Keratinocyte (primary cell): Measurements from ENCODE around the gene VEZT. TPM values are rescaled to one million over a fixed set of nuclear protein-coding genes. Genes with fewer than 3 reads are reported as not detected.
"Not testable (repeated sequence)": the region's sequence is repeated elsewhere in the genome, so short reads cannot be mapped to it uniquely, and the experiment has no call there.

Source experiments
- DNase-seq: peaks from one replicate; pipeline ENCODE4 v3.0.0-alpha.2; 2011; ENCODE audit warnings: low read depth, missing footprints, low spot score
- FAIRE-seq: peaks from 2 replicates; lab custom pipeline; 2011; peaks lifted over from hg19 to GRCh38; lab: Jason Lieb, UNC
- H2AFZ ChIP-seq: 2 replicates; pipeline ENCODE4 v1.6.0; 2012; ENCODE audit warnings: low read length, control low read depth, inconsistent platforms; ENCODE audit not compliant: control insufficient read depth
- H3K27ac ChIP-seq: 2 replicates; pipeline ENCODE4 v1.5.1; 2011; ENCODE audit warnings: low read length; ENCODE audit not compliant: control insufficient read depth, insufficient read depth
- H3K27me3 ChIP-seq: 3 replicates; pipeline ENCODE4 v1.6.0; 2011; ENCODE audit warnings: low read length; ENCODE audit not compliant: control insufficient read depth, insufficient read depth; ENCODE audit errors: extremely low read depth
- H3K36me3 ChIP-seq, 2 experiments: 2 replicates in 1 of 2; 3 replicates in 1 of 2; pipeline ENCODE4 v1.5.1; 2011; ENCODE audit warnings: low read length in 2 of 2, mild to moderate bottlenecking in 1 of 2; ENCODE audit not compliant: control insufficient read depth in 2 of 2, insufficient read depth in 2 of 2; ENCODE audit errors: extremely low read depth in 1 of 2
- H3K4me1 ChIP-seq: 3 replicates; pipeline ENCODE4 v1.5.1; 2011; ENCODE audit warnings: low read length; ENCODE audit not compliant: control insufficient read depth, insufficient read depth; ENCODE audit errors: extremely low read depth
- H3K4me2 ChIP-seq: 3 replicates; pipeline ENCODE4 v1.6.0; 2011; ENCODE audit warnings: low read depth, low read length; ENCODE audit not compliant: control insufficient read depth, insufficient read depth; ENCODE audit errors: extremely low read depth
- H3K4me3 ChIP-seq, 3 experiments: fragments of 200-600 bp in 1 of 3; sonication (generic) in 1 of 3; 2 replicates in 2 of 3; 3 replicates in 1 of 3; pipeline ENCODE4 v1.5.1; 2011 to 2016; ENCODE audit warnings: low read length in 3 of 3, mild to moderate bottlenecking in 3 of 3, control low read depth in 2 of 3, inconsistent platforms in 1 of 3, low read depth in 1 of 3, mixed read lengths in 1 of 3, mixed run types in 1 of 3, moderate library complexity in 1 of 3; ENCODE audit not compliant: control insufficient read depth in 2 of 3, insufficient read depth in 2 of 3; ENCODE audit errors: extremely low read depth in 1 of 3
- H3K79me2 ChIP-seq: 2 replicates; pipeline ENCODE4 v1.6.0; 2012; ENCODE audit warnings: low read length; ENCODE audit not compliant: control insufficient read depth, insufficient read depth
- H3K9ac ChIP-seq: 3 replicates; pipeline ENCODE4 v1.6.0; 2011; ENCODE audit warnings: low read length; ENCODE audit not compliant: control insufficient read depth, insufficient read depth; ENCODE audit errors: extremely low read depth
- H3K9me1 ChIP-seq: 3 replicates; pipeline ENCODE4 v1.6.0; 2011; ENCODE audit warnings: low read length; ENCODE audit not compliant: control insufficient read depth, insufficient read depth; ENCODE audit errors: extremely low read depth
- H3K9me3 ChIP-seq: 2 replicates; pipeline ENCODE4 v1.5.1; 2012; ENCODE audit warnings: low read depth, low read length; ENCODE audit not compliant: control insufficient read depth
- H4K20me1 ChIP-seq: 3 replicates; pipeline ENCODE4 v1.6.0; 2011; ENCODE audit warnings: low read length; ENCODE audit not compliant: control insufficient read depth, insufficient read depth; ENCODE audit errors: extremely low read depth
- CTCF ChIP-seq, 3 experiments: IDR thresholded peaks in 1 of 3; conservative IDR thresholded peaks in 1 of 3; optimal IDR thresholded peaks in 1 of 3; 2 replicates in 2 of 3; 3 replicates in 1 of 3; pipeline versions ENCODE3 to v1.5.1; 2011; ENCODE audit warnings: low read length in 3 of 3, mild to moderate bottlenecking in 3 of 3, moderate library complexity in 2 of 3, control low read depth in 1 of 3, inconsistent platforms in 1 of 3; ENCODE audit not compliant: insufficient read depth in 2 of 3; ENCODE audit errors: extremely low read depth in 1 of 3
- EZH2 ChIP-seq: IDR thresholded peaks from one replicate; pipeline ENCODE4 v1.6.1; 2012; ENCODE audit warnings: inconsistent platforms, mild to moderate bottlenecking, low read length, moderate library complexity
- dilution Hi-C: fragments of 300-500 bp; cut with MboI; formaldehyde crosslinking; loops from one replicate; pipeline ENCODE4 v1.7.0; 2020; ENCODE audit warnings: low sequenced_read_pairs; ENCODE audit not compliant: extremely low pct_ligation_motif_present
- polyA plus RNA-seq, 5 experiments: library from polyadenylated mRNA; depleted of rRNA in 3 of 5; stranded (reverse) in 3 of 5; stranded (forward) in 1 of 5; unstranded in 1 of 5; fragments of >200 nt; gene quantifications; 1 replicate in 1 of 5; 2 replicates in 3 of 5; 3 replicates in 1 of 5; pipeline versions ENCODE4 v1.2.1 to v1.2.3, GENCODE V29; 2011 to 2012; ENCODE audit warnings: missing spikeins in 2 of 5, low read depth in 1 of 5, low replicate concordance in 1 of 5

VEZT gene
- polyA plus RNA-seq, 1 donor (not counting 4 experiments of a cell fraction or from before 2014, with no cell fraction given), result 169 TPM

GRCh38 chr12:95231190-95231589, 13.6 kb downstream of the VEZT start:
- Histone ChIP-seq H3K36me3 (peaks cover 2 to 7% of the 10 kb centered on the region in 2 experiments), H3K9me3 (no peaks in the 10 kb centered on the region), H4K20me1 (no peaks in the 10 kb centered on the region), H3K27ac (peak overlapping the region; percentile 18), H3K79me2 (peaks cover 82% of the 10 kb centered on the region), H3K4me3 (no peak overlapping the region), H3K4me1 (peaks cover 11% of the 10 kb centered on the region), H3K9me1 (no peaks in the 10 kb centered on the region), H2AFZ (no peak overlapping the region), H3K9ac (no peak overlapping the region), H3K27me3 (no peaks in the 10 kb centered on the region), H3K4me2 (no peak overlapping the region)
- DNase-seq (no peak), FAIRE-seq (no peak)
- TF ChIP-seq EZH2 (no peak), CTCF (optimal IDR thresholded peaks at IDR 0.05 in 1 of 3, IDR thresholded peaks at IDR 0.05 in 1 of 3, conservative IDR thresholded peaks at IDR 0.05 in 1 of 3; ENCODE audit: extremely low read depth in 1 of 3, insufficient read depth in 2 of 3, low read length in 3 of 3) (no peak)
- dilution Hi-C loops, result no loop called here

GRCh38 chr12:95234187-95234586, 16.6 kb downstream of the VEZT start:
- H3K9ac ChIP-seq, result not testable (repeated sequence)

GRCh38 chr12:95235621-95236020, 18.0 kb downstream of the VEZT start:
- FAIRE-seq, H3K4me1 ChIP-seq, H2AFZ ChIP-seq, dilution Hi-C loops, H3K27ac ChIP-seq, H3K4me3 ChIP-seq, H3K9me3 ChIP-seq, H3K27me3 ChIP-seq, H3K9me1 ChIP-seq, H3K4me2 ChIP-seq, DNase-seq, H4K20me1 ChIP-seq, H3K36me3 ChIP-seq, H3K9ac ChIP-seq: not testable (repeated sequence)
- peaks cover 84% of the 10 kb centered on the region for H3K79me2 ChIP-seq

More at GRCh38 chr12:95234187-95234586, 16.6 kb downstream of the VEZT start:
- H3K4me3 ChIP-seq, FAIRE-seq, H3K36me3 ChIP-seq, H3K9me1 ChIP-seq, H3K4me1 ChIP-seq, H3K27ac ChIP-seq, DNase-seq, H3K27me3 ChIP-seq, dilution Hi-C loops, H3K9me3 ChIP-seq, H2AFZ ChIP-seq, H3K4me2 ChIP-seq, H4K20me1 ChIP-seq: not testable (repeated sequence)
- peaks cover 84% of the 10 kb centered on the region for H3K79me2 ChIP-seq
